GM18873 (cell line): ENCODE data around the gene WNT6.

Experiments
- ATAC-seq: cut with Tn5 transposase; IDR thresholded peaks from one replicate; pipeline ENCODE4 v1.9.1; 2021; ENCODE audit warnings: mild to moderate bottlenecking, moderate library complexity, moderate number of reproducible peaks; ENCODE audit not compliant: unreplicated experiment, low FRiP score

WNT6 gene

DNA sequence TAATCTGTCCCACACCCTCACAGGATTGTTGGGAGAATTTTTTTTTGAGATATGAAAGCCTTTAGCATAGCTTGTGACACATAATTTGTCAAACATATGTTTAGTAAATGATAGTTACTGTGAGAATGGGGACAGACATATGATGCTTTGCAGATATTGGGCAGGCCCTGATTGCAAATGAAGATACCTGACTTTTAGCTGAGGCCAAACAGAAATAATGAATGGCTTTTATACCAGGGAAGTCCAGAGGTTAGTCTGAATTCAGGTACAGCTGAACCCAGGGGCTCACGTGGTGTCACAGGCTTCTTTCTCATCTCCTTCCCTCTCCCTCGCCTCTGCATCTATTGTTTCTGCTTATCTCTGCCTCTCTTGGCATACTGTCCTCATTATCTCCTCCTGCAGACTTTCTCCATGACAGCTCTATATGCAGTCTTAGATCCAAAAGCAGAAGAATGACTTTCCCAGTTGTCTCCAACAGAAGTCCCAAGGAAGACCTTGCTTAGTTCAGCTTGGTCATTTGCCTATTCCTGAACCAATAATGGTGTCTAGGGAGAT lies 16.2 kb downstream of the WNT6 start:
- ATAC-seq = no peak

DNA sequence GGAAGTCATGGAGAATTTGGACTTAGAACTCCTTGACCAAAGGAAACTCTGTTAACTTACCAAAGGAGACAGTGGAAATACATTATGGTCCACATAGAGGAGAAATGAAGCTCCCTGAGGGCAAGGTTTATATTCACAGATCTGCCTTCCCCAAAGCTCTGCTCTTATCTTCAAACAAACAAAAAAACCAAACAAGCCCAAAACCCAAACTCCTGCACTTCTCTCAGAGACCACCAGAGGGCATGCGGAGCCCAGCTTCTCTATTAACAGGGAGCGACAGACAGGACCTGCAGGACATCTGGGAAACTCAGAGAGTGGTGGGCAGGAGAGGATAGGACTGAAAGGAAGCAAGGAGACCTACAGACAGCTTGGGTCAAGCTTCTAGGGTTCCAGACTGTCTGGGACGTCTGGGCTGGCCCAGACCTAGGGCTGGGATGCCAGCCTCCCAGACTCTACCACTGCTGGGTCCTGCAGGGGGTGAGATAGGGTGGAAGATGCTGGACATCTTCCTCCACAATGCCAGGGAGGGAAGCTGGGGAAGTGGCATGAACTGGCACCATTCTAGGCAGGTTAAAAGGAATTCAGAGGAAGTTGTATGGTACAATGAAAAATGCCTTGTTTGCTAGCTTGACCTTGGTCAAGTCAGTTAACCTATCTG lies 17.1 kb downstream of the WNT6 start:
- ATAC-seq = no peak

DNA sequence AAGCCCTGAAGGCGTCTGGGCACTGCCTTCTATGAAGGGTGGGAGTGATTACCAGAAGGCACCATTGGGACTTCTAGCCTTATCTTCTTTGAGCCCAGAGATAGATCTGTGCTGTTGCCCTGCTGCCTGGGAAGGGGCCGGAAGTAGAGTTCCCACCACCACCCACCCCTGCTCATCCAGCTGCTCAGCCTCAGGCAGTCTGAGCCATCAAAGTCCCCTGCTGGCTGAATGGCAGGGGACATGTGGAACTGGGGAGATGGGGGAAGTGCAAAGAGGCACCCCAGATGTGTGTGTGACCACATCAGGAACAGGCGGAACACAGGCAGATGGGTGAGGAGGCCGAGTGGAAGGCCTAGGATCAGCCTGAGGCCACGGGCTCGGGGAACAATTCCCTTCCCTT lies 17.7 kb downstream of the WNT6 start:
- no peak for ATAC-seq

DNA sequence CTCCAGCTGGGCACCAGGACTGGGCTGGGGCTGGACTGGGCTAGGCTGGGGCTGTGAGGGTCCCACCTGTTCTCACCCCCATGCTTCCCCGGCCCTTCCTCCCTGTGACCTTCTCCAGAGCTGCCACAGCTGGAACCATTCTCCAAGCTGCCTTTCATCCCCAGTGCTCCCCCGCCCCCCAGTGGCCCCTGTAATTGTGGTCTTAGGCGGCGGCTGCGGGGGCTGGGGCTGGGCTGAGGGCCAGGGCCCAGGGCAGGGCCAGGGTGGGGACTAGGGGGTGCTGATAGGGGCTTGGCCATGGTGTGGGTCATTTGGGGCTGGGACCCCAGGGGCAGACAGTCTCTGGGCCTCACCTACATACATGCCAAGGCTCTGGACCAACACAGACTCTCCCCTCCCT lies 18.3 kb downstream of the WNT6 start:
- no peak for ATAC-seq

DNA sequence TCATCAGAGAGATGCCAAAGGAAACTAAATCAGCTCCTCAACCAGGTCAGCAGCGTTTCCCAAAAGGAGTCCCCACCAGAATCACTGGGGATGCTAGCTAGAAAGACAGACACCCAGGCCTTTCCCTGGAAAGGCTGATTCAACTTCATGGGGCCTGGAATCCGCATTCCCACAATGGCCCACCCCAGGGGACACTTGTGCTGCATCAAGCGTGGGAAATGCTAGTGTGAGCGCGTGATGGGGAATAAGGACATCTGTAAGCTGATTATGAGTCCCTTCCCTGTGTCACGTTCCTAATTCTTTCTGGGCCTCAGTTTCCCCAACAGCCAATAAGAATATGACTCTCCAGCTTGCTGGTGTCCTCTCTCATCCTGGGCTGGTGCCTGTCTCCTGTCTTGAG lies 18.9 kb downstream of the WNT6 start:
- ATAC-seq = no peak

DNA sequence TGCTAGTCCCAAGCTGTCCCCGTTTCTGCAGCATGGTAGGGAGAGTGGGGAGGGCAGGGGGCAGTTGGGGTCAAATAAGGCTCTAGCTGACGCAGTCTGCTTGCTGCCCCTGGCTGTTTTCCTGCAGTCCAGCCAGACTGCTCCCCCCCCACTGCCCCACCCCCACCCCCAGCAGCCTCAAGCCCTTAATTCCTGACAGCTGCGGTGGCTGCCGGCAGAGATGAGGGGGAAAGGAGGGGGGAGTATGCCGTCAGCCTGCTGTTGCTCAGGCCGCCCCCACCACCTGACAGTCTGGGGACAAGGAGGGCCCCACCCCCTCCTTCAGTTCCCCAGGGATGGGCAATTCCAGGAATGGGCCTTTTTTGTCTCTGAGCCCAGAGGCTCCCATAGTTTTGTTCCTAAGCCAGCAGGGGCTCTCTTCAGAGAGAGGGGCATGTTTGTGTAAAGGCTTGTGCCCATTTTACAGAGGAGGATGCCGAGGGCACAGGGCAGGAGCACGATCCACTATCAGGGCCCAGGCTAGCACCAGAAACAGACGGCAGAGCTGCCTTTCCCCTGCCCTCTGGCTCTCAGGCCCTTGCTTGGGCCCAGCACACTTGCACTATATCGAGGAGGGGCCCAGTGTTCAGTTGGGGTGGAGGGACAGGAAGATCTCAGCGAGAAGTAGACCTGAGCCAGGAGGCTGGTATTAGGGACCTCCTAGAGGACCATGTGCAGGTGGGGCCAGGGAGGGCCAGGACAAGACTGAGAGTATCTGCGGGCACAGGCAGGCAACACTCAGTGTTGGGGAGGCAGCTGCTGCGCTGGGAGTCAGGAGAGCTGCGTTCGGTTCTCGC lies 19.5 kb downstream of the WNT6 start:
- ATAC-seq = no peak

DNA sequence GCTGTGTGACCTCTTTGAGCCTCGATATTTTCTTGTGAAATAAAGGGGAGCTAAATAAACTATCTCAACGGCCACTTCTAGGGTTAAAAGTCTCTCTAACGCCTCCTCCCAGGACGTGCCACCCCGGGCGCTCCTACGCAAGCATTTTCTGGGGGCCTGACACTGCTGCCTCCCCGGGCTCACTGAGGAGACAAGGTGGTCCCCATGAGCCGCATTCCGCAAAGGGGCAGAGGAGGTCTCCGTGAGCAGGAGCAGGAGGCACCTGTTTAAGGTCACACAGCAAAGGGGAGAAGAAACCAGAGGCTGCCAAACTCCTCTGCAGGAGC lies 20.1 kb downstream of the WNT6 start:
- ATAC-seq = no peak

DNA sequence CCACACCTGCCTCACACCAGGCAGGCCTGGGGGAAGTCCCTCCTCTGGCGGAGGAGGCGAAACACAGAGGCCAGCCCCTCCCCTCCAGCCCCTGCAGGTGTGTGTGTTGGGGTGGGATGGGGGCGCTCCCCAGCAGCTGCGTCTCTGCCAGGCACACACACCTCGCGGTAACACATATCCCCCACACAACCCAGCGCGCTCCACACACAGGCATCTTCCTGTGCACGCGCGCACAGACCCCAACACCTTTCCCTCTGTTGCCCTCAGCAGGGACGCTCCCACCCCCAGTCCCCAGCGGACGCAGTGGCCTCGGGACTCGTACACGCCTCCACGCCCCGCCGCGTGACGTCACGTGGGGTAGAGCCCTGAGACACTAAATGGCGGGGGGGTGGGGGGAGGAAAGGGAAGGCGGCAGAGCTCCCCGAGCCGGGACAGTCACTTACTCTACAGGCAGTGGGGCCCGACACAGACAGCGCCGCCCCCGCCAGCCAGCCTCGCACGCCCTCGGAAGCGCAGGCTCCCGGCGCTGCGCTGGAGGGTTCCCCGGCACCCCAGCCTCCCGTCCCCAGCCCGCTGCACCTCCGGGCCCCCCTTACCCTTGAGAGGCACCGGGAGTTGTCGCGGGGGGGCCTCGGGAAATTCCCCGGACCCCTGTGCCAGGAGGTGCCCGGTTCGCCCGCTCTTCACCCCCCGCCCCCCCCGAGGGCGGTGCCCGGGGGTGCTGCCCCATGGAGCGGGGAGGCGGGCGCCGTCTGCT lies 20.7 kb downstream of the WNT6 start, which contains the start of gene WNT10A:
TSS of gene WNT10A (plus strand) at position 751 of the 757 bp plus-strand sequence. CDS start 144 bp downstream, outside the sequence.
- ATAC-seq = peak; percentile 62

DNA sequence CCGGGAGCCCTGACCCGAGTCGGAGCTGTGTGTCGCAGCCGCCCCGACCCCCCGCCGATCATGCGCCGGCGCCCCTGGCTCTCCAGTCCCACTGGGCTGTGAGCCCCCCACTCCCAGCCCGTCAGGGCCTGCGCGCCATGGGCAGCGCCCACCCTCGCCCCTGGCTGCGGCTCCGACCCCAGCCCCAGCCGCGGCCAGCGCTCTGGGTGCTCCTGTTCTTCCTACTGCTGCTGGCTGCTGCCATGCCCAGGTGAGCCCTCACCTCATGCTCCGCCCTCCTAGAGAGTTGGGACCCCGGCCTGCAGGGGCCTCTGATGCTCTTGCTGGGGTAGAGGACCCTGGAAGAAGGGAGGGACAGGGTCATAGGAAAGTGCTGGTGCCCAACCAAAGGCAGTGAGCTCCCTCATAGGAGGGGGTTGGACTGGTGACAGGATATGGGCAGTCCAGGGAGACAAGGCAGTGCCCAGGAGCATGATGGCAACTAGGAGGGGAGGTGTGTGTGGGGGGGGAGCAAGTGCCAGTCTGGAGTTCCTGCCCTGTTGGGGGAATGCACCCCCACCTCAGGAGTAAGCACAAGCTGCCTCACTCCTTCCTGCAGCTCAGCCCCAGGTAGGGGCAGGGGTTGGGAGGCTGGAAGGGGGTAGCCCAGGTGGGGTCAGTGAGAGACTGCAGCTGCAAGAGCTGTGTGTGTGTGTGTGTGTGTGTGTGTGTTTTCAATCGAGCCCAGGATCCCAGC lies 21.4 kb downstream of the WNT6 start:
- ATAC-seq = no peak

DNA sequence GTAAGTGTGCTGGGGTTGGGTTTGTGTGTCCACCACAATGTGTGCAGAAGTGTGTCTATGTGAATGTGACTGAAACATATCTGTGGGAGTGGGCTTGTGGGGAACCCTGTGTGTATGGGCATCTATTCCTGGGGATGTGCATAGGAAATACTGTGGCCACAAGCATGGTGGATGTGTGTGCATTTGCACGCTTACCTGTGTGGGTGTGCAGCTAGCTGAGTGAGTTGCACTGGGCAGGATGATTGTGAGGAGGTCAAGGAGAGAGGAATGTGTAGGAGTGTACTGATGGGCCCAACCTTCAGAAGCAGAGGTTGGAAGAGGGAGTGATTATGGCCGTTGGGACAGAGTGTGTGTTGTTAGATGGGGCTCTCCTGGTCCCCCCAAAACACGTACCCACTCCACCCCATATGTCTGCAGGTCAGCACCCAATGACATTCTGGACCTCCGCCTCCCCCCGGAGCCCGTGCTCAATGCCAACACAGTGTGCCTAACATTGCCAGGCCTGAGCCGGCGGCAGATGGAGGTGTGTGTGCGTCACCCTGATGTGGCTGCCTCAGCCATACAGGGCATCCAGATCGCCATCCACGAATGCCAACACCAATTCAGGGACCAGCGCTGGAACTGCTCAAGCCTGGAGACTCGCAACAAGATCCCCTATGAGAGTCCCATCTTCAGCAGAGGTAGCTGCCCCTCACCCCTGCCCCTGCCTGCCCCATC lies 22.3 kb downstream of the WNT6 start:
- no peak for ATAC-seq

DNA sequence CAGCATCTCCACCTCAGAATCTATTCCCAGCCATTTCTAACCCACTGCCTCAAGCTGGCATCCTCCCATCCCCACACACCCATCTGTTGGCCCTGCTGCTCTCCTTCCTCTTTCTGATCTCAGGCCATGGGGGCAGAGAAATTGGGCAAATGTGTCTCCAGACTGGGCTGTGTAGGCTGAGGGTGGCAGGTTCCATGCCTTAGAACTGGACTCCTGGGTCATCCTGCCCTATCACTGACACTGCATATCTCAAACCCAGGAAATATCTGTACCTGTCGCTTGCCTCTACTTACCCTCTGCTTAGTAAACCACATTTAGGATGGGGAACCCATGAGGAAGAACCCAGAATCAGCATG lies 22.8 kb downstream of the WNT6 start:
- ATAC-seq = no peak

DNA sequence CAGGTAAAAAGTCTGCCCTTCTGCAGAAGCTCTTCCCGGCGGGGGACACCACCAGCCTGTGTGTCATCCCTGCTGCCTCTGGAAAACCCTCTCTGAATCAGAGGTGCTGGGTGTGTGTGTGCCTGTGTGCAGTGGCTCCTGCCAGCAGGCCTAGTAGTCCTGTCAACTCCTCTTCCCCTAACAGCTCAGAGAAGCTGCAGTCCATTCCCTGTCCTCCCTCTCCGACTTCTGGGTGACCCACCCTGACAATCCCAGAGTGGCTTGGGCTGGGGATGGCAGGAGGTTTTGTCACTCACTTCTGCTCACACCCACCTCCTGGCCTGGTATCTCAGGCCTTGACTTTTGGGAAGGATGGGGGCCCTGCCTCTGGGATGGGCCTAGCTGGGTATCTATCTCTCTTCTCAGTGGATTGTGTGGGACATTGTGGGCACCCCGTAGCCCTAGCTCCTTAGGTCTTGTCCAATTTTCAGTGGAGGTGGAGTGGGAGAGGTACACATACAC lies 23.3 kb downstream of the WNT6 start:
- no peak for ATAC-seq

DNA sequence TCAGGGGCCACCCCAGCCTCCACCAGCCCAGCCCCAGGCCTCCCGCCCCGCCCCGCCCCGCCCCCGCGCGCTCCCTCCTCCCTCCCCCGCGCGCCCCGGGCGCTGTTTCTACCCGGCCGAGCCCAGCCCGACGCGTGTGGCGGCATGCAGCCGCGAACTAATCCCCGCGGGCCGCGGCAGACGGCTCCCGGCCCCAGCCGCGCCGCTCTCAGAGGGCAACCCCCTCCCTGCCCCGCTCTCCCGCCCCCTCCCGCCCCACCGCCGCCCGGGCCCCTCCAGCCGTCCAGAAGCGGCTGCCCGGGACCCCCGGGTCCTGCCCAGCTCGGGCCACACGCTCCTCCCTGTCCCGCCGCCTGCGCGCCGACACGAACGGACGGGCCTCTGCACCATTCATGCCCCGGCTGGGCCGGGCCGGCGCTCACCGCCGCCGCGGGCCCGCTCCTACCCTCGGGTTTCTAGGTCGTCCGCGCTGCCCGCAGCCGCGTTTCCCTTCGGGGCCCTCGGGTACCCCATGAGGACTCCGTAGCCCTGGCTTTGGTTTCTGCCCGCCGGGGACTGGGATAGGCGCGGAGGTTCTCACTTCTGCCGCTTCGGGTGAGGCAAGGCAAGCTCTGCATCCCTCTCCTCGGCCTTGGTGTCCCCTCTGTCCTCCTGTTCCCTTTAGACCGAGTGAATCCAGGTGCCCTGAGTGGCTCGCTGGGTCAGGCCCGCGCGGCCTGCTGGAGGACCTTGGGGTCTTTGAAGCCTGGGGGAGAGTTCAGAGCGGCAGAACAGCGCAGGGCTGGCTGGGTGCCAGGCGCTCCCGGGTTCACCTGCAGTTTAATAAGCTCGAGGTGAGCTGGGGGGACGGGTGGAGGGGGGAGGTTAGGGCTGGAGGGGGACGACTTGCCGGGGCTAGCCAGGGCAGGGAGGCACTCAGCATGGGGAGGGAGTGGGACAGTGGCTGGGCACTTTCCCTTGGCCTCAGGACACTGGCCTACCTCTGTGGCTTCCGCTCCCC lies 24.2 kb downstream of the WNT6 start:
- ATAC-seq = no peak

DNA sequence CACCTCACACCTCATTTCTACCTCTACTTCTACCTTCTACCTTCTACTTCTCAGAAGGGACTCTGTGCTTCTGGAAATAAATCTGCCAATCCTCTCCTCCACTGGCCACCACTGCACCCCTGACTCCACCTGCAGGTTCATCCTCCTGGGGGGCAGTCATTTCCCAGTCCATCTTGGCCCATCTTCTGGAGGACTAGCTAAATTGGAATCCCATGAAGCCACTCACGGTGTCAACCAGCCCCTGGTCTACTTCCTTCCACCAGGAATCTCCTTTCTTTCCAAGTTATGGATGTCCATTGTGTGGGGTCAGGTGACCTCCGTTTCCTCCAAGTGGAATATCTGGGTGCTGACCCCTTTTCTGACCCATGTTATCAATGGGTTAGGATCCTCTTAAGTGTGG lies 24.9 kb downstream of the WNT6 start:
- no peak for ATAC-seq

DNA sequence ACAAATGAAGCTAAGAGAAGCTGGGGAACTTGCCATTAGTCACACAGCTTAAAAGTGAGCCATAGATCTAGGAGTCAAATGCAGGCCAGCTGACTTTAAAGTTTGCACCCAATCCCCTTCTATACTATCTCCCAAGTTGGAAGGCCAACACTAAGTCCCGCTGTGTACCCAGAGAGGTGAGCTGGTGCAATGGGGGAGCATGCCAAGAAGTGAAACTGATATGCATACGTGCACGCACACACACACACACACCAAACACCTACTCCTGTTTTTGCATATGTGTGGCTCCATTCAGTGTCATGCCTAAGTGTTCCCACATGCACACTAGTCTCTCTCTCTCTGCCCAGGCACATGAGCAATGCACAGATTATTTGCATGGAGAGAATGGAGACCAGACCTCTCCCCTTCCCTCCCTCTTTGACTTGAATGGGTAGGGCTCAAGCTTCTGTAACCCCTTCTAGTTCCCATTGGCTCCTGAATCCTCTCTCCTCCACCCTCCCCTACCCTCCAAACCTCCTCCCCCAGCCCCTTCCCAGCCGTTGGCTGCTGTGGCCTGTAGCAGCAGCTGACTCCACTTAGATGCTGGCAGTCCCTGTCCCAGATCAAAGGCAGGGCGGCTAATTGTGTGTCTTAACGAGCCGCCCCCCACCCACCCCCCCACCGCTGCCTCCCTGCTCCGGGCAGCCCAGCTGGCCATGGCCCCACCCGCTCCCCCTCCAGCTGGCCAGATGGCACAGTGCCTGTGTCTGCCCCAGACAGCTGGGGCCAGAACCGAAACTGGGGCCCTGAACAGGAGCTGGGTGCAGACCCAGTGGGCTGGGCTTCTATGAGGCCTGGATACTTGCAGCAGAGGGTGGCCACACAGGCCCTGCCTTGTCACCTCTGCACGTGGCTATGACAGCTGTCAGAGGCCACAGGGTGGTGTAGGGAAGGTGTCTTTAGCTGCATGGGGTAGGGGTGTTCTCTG lies 26.7 kb downstream of the WNT6 start:
- ATAC-seq = peak; percentile 70

DNA sequence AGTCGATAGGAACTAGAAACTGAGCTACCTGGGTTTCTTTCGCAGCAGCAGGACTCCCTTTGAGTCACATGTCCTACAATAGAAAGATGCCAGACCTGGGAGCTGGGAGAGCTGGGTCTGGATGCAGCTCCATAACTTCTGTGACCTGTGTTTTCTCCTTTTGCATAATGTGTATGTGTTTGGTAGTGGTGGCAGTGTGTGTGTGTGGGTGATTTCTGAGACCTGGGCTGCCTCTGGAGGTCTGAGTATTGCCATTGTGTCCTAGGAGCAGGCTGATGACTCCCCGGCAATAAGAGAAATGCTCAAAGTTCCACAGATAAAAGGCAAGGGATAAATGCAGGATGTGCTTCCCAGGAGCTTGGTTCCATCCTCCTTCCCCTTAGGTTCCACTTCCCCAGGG lies 27.5 kb downstream of the WNT6 start:
- no peak for ATAC-seq

DNA sequence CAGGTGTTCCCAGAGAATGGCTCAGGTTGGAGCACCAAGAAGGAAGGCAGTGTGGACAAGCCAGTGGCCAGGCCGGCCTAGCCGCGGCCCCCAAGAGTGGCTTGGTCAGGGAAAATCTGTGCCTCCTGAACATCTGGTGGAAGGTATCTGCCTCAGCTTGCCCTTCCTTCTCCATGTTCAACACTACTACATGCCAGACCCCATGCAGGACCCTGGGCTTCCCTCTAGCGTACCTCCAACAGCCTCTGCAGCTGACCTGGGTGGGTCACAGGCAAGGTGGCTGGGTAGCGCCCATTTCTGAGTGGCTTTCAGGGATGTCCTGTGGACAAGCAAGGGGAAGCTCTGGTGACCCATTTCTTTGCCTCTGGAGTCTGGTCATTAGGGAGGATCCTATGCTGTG lies 28.7 kb downstream of the WNT6 start:
- ATAC-seq = no peak
